ENCODE measurements around the gene NPEPPS.
A peak's percentile ranks its signal among the peaks of the same experiment; 100 is the strongest.
"Not testable (repeated sequence)": the region's sequence is repeated elsewhere in the genome, so short reads cannot be mapped to it uniquely, and the experiment has no call there.

The NPEPPS gene, protein sequence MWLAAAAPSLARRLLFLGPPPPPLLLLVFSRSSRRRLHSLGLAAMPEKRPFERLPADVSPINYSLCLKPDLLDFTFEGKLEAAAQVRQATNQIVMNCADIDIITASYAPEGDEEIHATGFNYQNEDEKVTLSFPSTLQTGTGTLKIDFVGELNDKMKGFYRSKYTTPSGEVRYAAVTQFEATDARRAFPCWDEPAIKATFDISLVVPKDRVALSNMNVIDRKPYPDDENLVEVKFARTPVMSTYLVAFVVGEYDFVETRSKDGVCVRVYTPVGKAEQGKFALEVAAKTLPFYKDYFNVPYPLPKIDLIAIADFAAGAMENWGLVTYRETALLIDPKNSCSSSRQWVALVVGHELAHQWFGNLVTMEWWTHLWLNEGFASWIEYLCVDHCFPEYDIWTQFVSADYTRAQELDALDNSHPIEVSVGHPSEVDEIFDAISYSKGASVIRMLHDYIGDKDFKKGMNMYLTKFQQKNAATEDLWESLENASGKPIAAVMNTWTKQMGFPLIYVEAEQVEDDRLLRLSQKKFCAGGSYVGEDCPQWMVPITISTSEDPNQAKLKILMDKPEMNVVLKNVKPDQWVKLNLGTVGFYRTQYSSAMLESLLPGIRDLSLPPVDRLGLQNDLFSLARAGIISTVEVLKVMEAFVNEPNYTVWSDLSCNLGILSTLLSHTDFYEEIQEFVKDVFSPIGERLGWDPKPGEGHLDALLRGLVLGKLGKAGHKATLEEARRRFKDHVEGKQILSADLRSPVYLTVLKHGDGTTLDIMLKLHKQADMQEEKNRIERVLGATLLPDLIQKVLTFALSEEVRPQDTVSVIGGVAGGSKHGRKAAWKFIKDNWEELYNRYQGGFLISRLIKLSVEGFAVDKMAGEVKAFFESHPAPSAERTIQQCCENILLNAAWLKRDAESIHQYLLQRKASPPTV

DNA sequence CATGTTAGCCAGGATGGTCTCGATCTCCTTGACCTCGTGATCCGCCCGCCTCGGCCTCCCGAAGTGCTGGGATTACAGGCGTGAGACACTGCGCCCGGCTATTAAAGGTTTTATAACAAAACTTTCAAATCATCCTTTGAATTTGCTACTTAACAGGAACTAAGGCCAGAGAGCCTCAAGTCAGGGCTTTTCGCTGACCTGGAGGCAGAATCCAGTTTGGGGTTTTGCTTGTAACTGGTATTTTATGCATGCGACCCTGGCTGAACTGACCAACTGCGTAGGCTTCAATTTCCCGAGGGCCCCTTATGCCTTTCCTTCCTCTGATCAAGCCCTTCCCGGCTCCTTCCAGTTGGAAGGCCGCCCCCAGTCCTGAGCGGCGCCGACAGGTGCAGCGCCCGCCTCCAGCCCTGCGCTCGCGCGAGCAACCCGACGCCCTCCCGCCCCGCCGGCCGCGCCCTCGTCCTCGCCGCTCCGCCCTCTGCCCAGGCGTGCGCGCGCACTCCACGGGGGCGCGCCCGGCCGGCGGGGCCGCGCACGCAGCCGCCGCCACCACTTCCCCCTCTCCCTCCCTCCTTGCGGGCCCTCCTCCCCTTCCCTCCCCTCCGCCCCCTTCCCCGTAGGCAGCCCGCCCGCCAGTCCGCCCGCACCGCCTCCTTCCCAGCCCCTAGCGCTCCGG is at the start of gene NPEPPS:
Gene NPEPPS (plus strand): TSS at position 552 of the 676 bp plus-strand sequence. CDS start 193 bp downstream, outside the sequence.
- not testable (repeated sequence) for H3K4me1 ChIP-seq (ENCODE audit: control insufficient read depth, insufficient read depth, low read length)
- peak within 1 kb of the TSS; percentile 54 for H3K9ac ChIP-seq (ENCODE audit: low read length)

GRCh38 chr17:47491841-47492212 is 39.1 kb upstream of the NPEPPS start:
- H3K9me3 ChIP-seq (ENCODE audit: control insufficient read depth, low read length); H3K4me1 ChIP-seq (ENCODE audit: control insufficient read depth, insufficient read depth, low read length); H3K4me3 ChIP-seq (ENCODE audit: low read length); H3K36me3 ChIP-seq (ENCODE audit: control insufficient read depth, insufficient read depth, low read length); H3K27me3 ChIP-seq (ENCODE audit: control insufficient read depth, insufficient read depth, low read length): not testable (repeated sequence)
- H3K9ac ChIP-seq (ENCODE audit: low read length): peak overlapping the region; percentile 70

More for the DNA sequence above, at the start of gene NPEPPS:
- not testable (repeated sequence) for H3K36me3 ChIP-seq (ENCODE audit: control insufficient read depth, insufficient read depth, low read length); H3K27me3 ChIP-seq (ENCODE audit: control insufficient read depth, insufficient read depth, low read length); H3K9me3 ChIP-seq (ENCODE audit: control insufficient read depth, low read length); H3K4me3 ChIP-seq (ENCODE audit: low read length)

DNA sequence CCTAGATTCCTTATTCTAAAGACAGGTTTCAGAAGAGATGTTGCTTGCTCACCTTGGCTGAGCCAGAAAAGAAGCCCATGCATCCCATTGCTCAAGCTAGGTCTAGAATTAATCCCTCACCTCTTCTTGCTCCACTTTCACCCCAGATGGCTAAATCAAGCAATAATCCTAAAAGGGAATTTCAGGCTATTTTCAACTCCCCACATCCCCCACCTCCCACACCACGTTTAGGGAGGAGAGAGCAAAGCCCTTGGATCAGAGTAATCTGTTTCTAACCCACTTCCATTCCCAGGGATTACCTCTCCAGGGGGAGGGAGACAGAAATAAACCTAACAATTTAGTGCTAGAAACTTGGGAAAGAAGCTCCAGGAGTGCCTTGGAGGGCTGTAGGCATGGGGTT is 31.8 kb upstream of the NPEPPS start:
- H3K4me3 ChIP-seq (ENCODE audit: low read length); H3K9ac ChIP-seq (ENCODE audit: low read length); H3K4me1 ChIP-seq (ENCODE audit: control insufficient read depth, insufficient read depth, low read length); H3K36me3 ChIP-seq (ENCODE audit: control insufficient read depth, insufficient read depth, low read length); H3K27me3 ChIP-seq (ENCODE audit: control insufficient read depth, insufficient read depth, low read length); H3K9me3 ChIP-seq (ENCODE audit: control insufficient read depth, low read length): not testable (repeated sequence)

DNA sequence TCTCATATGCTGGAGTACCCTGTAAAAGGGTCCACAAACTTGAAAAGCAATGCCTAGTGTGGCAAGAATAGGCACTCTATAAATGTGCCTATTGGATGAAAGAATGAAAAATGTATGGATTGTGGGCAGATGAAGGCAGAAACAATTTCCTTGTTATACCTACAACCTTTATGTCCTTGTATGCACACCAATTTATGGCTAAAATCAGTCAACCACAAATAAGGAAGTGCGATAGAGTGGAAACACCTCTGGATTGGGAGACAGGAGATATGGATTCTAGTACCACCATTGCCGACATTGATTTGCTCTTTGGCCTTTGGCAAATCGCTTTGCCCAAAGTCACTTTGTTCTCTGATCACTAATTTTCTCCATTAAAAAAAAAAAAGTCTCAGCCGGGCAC is 31.4 kb upstream of the NPEPPS start:
- H3K4me3 ChIP-seq (ENCODE audit: low read length); H3K4me1 ChIP-seq (ENCODE audit: control insufficient read depth, insufficient read depth, low read length); H3K9ac ChIP-seq (ENCODE audit: low read length); H3K27me3 ChIP-seq (ENCODE audit: control insufficient read depth, insufficient read depth, low read length); H3K9me3 ChIP-seq (ENCODE audit: control insufficient read depth, low read length); H3K36me3 ChIP-seq (ENCODE audit: control insufficient read depth, insufficient read depth, low read length): not testable (repeated sequence)

GRCh38 chr17:47500620-47501019 is 30.3 kb upstream of the NPEPPS start:
- not testable (repeated sequence) for H3K36me3 ChIP-seq (ENCODE audit: control insufficient read depth, insufficient read depth, low read length); H3K4me3 ChIP-seq (ENCODE audit: low read length); H3K4me1 ChIP-seq (ENCODE audit: control insufficient read depth, insufficient read depth, low read length); H3K27me3 ChIP-seq (ENCODE audit: control insufficient read depth, insufficient read depth, low read length); H3K9me3 ChIP-seq (ENCODE audit: control insufficient read depth, low read length); H3K9ac ChIP-seq (ENCODE audit: low read length)

DNA sequence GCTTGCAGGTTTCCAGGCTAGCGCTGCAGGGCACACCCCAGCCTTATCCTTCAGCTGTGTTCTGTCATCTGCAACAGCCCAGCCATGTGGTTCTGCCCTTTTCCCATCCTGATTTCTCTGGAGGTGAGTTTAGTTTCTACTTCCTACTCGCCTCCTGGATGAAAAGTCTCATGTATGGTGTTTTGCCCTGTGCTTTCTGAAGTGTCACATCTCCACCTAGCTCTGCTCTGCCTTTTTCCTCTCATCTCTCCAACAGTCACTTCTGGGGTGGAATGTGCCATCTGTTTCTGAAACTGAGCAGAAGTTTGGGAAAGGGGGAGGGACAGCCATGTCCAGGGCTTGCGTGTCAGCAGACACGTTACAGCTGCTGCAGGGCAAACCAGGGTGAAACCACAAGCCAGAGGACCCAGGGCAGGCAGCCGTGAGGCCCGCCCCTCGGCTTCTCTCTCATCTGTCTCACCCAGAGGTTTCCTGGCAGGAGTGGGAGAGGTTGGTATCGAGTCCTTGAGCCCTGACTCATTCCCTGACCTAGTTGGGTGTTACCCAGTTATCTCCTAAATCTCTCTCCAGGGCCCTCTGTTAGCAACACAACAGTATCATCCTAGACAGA is 28.7 kb upstream of the NPEPPS start:
- H3K9ac ChIP-seq (ENCODE audit: low read length); H3K27me3 ChIP-seq (ENCODE audit: control insufficient read depth, insufficient read depth, low read length); H3K4me1 ChIP-seq (ENCODE audit: control insufficient read depth, insufficient read depth, low read length); H3K36me3 ChIP-seq (ENCODE audit: control insufficient read depth, insufficient read depth, low read length); H3K9me3 ChIP-seq (ENCODE audit: control insufficient read depth, low read length); H3K4me3 ChIP-seq (ENCODE audit: low read length): not testable (repeated sequence)

GRCh38 chr17:47502776-47503455 is 28.0 kb upstream of the NPEPPS start:
- not testable (repeated sequence) for H3K4me1 ChIP-seq (ENCODE audit: control insufficient read depth, insufficient read depth, low read length); H3K36me3 ChIP-seq (ENCODE audit: control insufficient read depth, insufficient read depth, low read length); H3K9me3 ChIP-seq (ENCODE audit: control insufficient read depth, low read length); H3K27me3 ChIP-seq (ENCODE audit: control insufficient read depth, insufficient read depth, low read length); H3K4me3 ChIP-seq (ENCODE audit: low read length); H3K9ac ChIP-seq (ENCODE audit: low read length)

GRCh38 chr17:47511701-47512146 is 19.2 kb upstream of the NPEPPS start:
- H3K36me3 ChIP-seq (ENCODE audit: control insufficient read depth, insufficient read depth, low read length); H3K27me3 ChIP-seq (ENCODE audit: control insufficient read depth, insufficient read depth, low read length); H3K4me3 ChIP-seq (ENCODE audit: low read length): not testable (repeated sequence)

DNA sequence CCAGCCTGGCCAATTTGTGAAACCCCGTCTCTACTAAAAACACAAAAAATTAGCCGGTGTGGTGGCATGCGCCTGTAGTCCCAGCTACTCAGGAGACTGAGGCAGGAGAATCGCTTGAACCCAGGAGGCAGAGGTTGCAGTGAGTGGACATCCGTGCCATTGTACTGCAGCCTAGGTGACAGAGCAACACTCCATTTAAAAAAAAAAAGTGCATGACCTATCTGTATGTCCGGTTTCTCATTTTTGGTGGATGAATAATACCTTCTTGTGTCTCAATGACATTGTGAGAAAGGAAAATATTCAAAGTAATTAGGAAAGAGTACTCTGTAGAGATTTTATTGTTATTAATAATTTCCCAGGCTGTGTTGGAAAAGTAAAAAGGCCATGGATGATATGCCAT is 17.6 kb upstream of the NPEPPS start:
- H3K4me1 ChIP-seq (ENCODE audit: control insufficient read depth, insufficient read depth, low read length); H3K9ac ChIP-seq (ENCODE audit: low read length); H3K27me3 ChIP-seq (ENCODE audit: control insufficient read depth, insufficient read depth, low read length); H3K9me3 ChIP-seq (ENCODE audit: control insufficient read depth, low read length); H3K36me3 ChIP-seq (ENCODE audit: control insufficient read depth, insufficient read depth, low read length); H3K4me3 ChIP-seq (ENCODE audit: low read length): not testable (repeated sequence)

More at GRCh38 chr17:47511701-47512146, 19.2 kb upstream of the NPEPPS start:
- not testable (repeated sequence) for H3K9ac ChIP-seq (ENCODE audit: low read length); H3K9me3 ChIP-seq (ENCODE audit: control insufficient read depth, low read length); H3K4me1 ChIP-seq (ENCODE audit: control insufficient read depth, insufficient read depth, low read length)

DNA sequence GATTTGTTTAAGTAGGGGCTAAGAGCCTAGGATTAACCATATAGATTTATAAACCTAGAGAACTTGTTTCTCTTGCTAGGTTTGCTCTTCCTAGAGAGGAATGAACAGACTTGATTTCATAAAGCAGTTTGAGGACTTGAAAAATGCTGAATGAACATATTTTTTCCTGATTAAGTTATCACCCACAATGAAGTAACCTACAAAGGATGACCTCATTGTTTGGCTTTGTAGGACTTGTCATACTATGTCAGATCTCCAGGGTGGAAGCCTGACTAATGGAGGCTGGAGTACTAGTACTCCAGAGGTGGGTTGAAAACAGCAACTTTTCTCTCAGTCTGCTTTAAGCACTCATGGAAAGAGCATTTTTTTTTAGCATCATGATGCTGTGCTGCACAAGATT is 12.0 kb upstream of the NPEPPS start:
- not testable (repeated sequence) for H3K9me3 ChIP-seq (ENCODE audit: control insufficient read depth, low read length); H3K4me1 ChIP-seq (ENCODE audit: control insufficient read depth, insufficient read depth, low read length); H3K27me3 ChIP-seq (ENCODE audit: control insufficient read depth, insufficient read depth, low read length); H3K9ac ChIP-seq (ENCODE audit: low read length); H3K36me3 ChIP-seq (ENCODE audit: control insufficient read depth, insufficient read depth, low read length); H3K4me3 ChIP-seq (ENCODE audit: low read length)

DNA sequence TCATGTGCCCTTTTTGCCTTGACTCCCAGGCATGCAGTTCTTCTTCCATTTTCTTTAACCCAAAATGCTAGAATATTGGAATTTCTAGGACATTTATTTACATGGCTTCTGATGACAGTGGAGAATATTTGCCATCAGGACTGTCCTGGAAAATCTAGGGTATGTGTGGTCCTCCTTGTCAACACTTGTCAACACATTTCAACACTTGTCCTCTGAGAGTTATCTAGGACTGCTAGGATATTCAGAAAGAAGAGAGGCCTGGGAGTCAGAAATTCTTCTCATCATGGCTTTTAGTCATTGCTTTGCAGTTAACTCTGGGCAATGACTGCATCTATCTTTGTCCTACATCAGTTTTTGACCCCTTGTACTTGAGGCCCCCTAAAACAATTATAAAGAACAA is 11.5 kb upstream of the NPEPPS start:
- H3K27me3 ChIP-seq (ENCODE audit: control insufficient read depth, insufficient read depth, low read length); H3K4me3 ChIP-seq (ENCODE audit: low read length); H3K9ac ChIP-seq (ENCODE audit: low read length); H3K36me3 ChIP-seq (ENCODE audit: control insufficient read depth, insufficient read depth, low read length); H3K4me1 ChIP-seq (ENCODE audit: control insufficient read depth, insufficient read depth, low read length); H3K9me3 ChIP-seq (ENCODE audit: control insufficient read depth, low read length): not testable (repeated sequence)
